ENCODE measurements around the gene OBSCN.

Gene OBSCN

GRCh38 chr1:228407106-228408040 is 199.5 kb downstream of the OBSCN start:
- no peak for DNase-seq (ENCODE audit: low read depth)

- DNase-seq (ENCODE audit: low read depth), result no peak
These were observed 200.4 kb downstream of the OBSCN start for GRCh38 chr1:228408041-228408868.

DNA sequence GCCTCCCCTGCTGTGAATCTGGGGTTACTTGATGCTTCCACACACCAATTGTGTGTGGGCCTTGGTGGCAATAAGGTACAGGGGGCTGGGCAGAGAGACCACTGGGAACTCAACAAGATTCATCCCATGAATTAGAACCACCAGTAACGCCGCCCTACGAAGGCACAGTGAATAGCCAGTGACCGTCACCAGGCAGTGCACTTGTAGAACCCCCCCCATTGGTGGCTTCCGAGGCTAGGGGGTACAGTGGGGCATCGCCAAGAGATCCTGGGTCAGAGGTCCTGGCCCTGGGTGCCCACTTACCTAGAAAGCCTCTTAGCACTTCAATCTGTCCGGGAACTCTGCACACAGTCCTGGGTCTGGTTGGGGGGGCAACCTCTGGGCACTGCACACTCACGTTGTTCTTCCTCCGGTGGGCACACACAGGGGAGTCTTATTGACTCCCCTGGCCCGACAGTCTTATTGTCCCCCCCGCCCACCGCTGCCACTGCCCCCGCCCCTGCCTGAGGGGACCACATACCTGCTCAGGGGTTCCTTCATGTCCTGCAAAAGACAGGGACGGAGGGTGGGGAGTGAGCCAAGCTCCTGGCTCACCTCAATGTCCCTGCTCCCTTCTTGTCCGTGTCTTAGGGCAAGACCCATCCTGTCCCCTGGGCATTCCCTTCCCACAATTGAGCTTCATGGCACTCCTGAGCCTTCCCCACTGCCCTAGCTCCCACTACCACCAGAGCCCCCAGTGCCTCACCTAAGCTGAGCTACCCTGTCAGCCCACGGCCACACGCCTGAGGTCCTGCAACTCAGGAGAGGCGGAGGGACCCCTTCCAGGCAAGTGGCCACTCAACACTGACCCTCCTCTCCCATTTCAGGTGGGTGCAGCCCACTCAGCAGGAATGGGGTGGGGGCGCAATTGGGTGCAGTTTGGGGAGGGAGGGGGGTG is 201.3 kb downstream of the OBSCN start:
- no peak for DNase-seq (ENCODE audit: low read depth)

- DNase-seq (ENCODE audit: low read depth), result peak; percentile 38
These were observed 202.2 kb downstream of the OBSCN start for GRCh38 chr1:228410015-228410414.

DNA sequence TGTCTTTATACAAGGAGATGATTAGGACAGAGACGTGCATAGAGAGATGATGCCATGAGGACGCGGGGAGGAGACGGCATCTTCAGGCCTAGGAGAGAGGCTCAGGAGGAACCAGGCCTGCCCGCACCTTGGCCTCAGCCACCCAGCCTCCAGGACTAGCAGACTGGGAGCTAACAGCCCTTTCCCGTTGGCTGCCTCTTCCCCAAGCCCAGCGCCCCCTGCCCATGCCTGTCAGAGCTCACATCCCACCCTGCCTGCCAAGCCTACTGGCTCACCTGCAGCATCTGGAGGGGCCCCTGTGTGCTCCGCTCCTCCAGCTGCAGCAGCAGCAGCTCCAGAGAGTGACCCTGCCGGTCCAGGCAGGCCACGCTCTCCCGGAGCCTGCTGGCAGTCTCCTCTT is 202.8 kb downstream of the OBSCN start:
- DNase-seq (ENCODE audit: low read depth), result no peak

- DNase-seq (ENCODE audit: low read depth), result no peak
These were observed 203.3 kb downstream of the OBSCN start for GRCh38 chr1:228411121-228411520.

GRCh38 chr1:228411548-228412430 is 203.9 kb downstream of the OBSCN start:
- DNase-seq (ENCODE audit: low read depth), result no peak

DNA sequence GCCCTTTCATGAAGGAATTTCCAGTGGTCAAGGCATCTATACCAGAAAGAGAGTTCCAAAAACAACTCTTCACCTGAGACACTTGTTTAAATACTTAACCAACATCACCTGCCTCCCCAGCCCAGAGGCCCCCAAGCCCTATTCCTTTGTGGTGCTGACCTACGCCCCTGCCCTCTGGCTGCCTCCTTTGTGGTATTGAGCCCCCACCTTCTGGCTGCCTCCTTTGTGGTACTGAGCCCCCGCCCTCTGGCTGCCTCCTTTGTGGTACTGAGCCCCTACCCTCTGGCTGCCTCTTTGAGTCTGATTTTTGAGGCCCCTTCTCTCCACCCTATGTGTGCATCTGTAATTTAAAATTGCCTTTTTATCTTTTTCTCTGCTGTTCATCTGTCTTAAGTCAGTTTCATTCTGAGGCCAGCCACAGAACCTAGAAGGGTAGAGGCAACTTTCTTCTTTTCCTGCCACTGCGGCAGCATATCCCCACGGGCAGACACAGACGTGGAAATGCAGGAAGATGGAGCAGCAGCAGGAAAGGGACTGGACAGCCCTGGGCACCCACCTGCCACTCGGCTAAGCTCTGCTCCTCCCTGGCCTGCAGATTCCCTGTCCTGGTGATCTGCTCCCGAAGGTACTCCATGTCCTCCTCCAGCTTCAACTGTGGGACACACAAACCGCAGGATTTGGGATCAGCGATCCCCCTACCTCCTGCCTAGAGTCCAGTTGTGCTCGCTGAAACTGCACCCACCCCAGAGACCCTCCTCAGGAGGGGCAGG is 205.6 kb downstream of the OBSCN start:
- no peak for DNase-seq (ENCODE audit: low read depth)

GRCh38 chr1:228414511-228415211 is 206.8 kb downstream of the OBSCN start:
- no peak for DNase-seq (ENCODE audit: low read depth)

GRCh38 chr1:228415221-228415620 is 207.4 kb downstream of the OBSCN start:
- no peak for DNase-seq (ENCODE audit: low read depth)

GRCh38 chr1:228415853-228416216 is 208.0 kb downstream of the OBSCN start:
- no peak for DNase-seq (ENCODE audit: low read depth)

- DNase-seq (ENCODE audit: low read depth), result no peak
These were observed 208.5 kb downstream of the OBSCN start, which contains the start of gene TRIM17 for GRCh38 chr1:228416217-228416933. TSS of gene TRIM17 (minus strand) at chr1:228416861. CDS start at chr1:228415072, 1,789 bp downstream.

GRCh38 chr1:228417061-228417460 is 209.2 kb downstream of the OBSCN start:
- no peak for DNase-seq (ENCODE audit: low read depth)

- DNase-seq (ENCODE audit: low read depth), result no peak
These were observed 209.8 kb downstream of the OBSCN start for GRCh38 chr1:228417483-228418203.

GRCh38 chr1:228420968-228421826 is 213.4 kb downstream of the OBSCN start:
- DNase-seq (ENCODE audit: low read depth), result no peak

DNA sequence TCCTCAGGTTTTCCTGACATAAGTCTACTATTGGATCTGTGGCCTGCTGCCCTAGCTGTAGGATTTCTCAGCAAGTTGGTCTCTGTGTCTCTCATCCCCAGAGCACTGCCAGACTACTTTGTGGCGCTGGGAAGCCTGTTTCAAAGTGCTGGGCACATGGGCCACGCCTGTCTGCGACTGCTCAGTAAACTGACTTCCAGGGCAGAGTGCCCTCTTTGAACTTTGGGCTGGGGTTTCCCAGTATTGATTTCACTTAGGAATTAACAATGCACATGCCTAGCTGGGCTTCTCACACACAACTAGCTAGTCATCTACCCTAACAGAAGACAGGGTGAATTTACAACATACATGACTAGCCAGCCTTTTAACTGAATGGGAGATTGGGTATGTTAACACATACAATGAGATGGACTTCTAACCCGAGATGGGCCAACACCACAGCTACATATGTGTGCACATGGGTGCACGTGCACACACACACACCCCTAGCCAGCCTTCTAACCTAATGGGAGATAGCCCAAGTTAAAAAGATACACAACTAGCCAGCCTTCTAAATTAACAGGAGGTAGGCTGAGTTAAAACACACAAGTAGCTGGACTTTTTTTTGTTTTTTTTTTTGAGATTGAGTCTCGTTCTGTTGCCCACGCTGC is 215.7 kb downstream of the OBSCN start:
- no peak for DNase-seq (ENCODE audit: low read depth)
